HL-60/S4 treated with phorbol 12-myristate 13-acetate at 8.2 ng/mL for 4 days and 3 days (cell line): ENCODE results near the gene IFRD1.
"Not testable (repeated sequence)": the region's sequence is repeated elsewhere in the genome, so short reads cannot be mapped to it uniquely, and the experiment has no call there.

Source experiments
- in situ Hi-C: fragments of 300-500 bp; cut with MboI; formaldehyde crosslinking; loops from 2 replicates; pipeline ENCODE4 v1.15.0; 2022; ENCODE audit warnings: low sequenced_read_pairs

Gene IFRD1

GRCh38 chr7:112510001-112510742 is 59.9 kb downstream of the IFRD1 start:
- in situ Hi-C loops = no loop called here

GRCh38 chr7:112510743-112511110 is 60.5 kb downstream of the IFRD1 start:
- in situ Hi-C loops = no loop called here

- in situ Hi-C loops = no loop called here
Observed at GRCh38 chr7:112511451-112512202, 61.4 kb downstream of the IFRD1 start.

GRCh38 chr7:112512451-112513210 is 62.4 kb downstream of the IFRD1 start:
- in situ Hi-C loops = no loop called here

- in situ Hi-C loops = no loop called here
Observed at GRCh38 chr7:112515989-112516388, 65.7 kb downstream of the IFRD1 start.

GRCh38 chr7:112516418-112516817 is 66.2 kb downstream of the IFRD1 start:
- in situ Hi-C loops = not testable (repeated sequence)

DNA sequence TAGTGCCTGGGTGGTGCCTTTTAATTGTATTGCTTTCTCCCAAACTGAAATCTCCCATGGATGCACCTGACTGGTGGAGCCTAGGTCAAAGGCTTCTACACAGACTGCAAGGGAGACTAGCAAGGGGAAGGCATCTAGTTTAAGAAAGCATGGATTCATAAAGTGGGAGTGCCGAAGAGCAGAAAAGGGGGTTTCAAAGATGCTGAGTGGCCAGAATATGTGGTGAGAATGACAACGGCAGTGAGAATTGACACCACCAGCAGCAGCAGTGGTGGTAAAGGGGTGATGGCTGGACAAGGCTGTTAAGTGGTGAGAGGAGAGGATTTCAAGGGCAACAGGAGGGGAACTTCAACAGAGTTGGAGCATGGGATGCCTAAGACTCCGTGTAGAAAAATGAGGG is 67.2 kb downstream of the IFRD1 start:
- in situ Hi-C loops = no loop called here

DNA sequence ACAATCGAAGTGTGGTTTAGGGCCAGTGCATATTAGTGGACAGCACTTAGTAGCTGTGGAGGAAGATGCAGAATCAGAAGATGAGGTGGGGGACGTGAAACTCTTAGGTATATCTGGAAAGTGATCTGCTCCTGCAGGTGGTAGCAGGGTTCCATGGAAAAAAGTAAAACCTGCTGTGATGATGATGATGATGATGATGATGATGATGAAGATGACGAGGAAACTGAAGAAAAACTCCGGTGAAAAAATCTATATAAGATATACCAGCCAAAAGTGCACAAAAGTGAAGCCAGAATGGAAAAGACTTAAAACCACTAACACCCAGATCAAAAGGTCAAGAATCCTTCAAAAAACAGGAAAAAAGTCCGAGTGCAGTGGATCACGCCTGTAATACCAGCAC is 70.5 kb downstream of the IFRD1 start:
- in situ Hi-C loops = no loop called here

DNA sequence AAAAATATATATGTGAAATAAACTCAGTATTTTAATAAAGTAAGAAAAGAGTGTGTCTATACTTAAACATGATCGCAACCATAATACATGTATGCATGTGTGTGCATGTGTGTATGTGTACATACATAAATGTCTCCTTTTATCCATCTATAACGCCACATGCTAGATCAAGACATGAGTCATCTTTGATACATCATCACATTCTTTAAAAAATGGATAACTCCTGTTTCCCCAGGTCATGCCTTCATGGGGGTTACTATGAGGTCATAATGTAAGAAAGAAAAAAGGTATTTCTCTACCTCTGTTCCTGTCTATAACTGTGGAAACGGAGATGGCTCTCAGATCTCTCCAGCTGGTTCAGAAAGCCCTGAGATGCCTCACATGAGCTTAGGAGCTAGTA is 71.7 kb downstream of the IFRD1 start:
- in situ Hi-C loops = no loop called here

DNA sequence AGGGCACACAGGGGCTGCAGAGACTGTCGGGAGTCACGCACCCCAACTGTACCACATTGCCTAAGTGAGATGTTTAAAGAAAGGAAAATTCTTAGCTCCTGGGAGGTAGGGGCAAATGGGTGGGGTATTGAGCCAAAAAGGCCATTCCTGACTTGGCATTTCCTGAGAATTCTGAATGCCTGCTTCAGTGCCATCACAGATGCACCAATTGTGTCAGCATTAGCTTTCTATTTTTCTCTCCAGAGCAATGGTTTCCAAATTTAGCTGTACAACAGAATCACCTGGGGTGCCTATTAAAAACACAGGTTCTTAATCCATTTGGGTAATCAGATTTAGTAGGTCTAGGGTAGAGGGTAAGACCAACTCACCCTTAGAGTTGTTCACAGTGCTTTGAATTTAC is 73.6 kb downstream of the IFRD1 start:
- in situ Hi-C loops = no loop called here
